SK-N-MC (cell line): ENCODE results near the gene ZNF224.

Source experiments
- EZH2 ChIP-seq: fragments of 200-600 bp; sonication (generic); IDR thresholded peaks from one replicate; pipeline ENCODE4 v1.6.1; 2017; ENCODE audit warnings: antibody characterized with exemption
- POLR2AphosphoS5 ChIP-seq: IDR thresholded peaks from 2 replicates; pipeline ENCODE4 v1.6.1; 2012; ENCODE audit warnings: mild to moderate bottlenecking, low read depth, low read length, borderline replicate concordance

- TF ChIP-seq POLR2AphosphoS5 (no peak), EZH2 (no peak)
Observed at GRCh38 chr19:44092108-44092507, 2.1 kb upstream of the ZNF224 start.
